ENCODE data around the gene LTA4H. TPM values are rescaled to one million over a fixed set of nuclear protein-coding genes. Genes with fewer than 3 reads are reported as not detected.

The LTA4H gene
- total and polyA plus RNA-seq, 10 donors, result 58.0 to 183 (median 93.5) TPM

DNA sequence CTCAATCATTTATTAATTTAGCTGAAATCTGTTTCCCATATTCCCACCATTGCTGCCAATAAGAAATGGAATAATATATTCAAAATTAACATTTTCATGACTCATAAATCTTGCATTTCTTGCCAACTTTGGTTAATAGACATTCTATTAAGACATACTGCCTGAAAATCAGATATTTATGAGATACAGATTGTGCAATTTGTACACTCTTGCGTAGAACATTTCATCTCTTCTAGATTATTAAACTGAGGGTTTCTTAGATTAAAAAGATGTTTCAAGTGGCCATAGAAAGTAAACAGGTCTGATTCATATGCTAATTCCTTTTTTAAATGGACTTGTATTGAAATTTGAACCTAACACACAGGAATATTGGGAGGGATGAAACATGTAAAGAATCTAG is 9.1 kb downstream of the LTA4H start:
- Histone ChIP-seq H3K9me3 (no peaks in the 10 kb centered on the region), H3K4me3 (no peak overlapping the region), H3K27ac (no peak overlapping the region), H3K36me3 (peaks cover 9 to 78% (median 45%) of the 10 kb centered on the region in 6 donors), H3K27me3 (replicated peaks in 1 of 7) (no peaks in the 10 kb centered on the region), H3K4me1 (peaks cover 0 to 38% (median 7%) of the 10 kb centered on the region in 6 donors)
- no peak for DNase-seq
- 89 to 97% (median 94%) methylated on average over 1 of the region's 1 CpG for WGBS, 5 donors
- intact Hi-C loops (cut with DNase I; ENCODE audit: low total_unique reads), result no loop called here
- TF ChIP-seq POLR2A (IDR thresholded peaks at IDR 0.05), result no peak
- no peak for TF ChIP-seq CTCF (IDR thresholded peaks at IDR 0.05 in 8 of 11, conservative IDR thresholded peaks at IDR 0.05 in 3 of 11)
- no peak for TF ChIP-seq POLR2AphosphoS5 (IDR thresholded peaks at IDR 0.05)

GRCh38 chr12:96025518-96025917 is 9.9 kb downstream of the LTA4H start:
- no peak overlapping the region for H3K27ac ChIP-seq
- intact Hi-C loops (cut with DNase I; ENCODE audit: low total_unique reads), result no loop called here
- no peaks in the 10 kb centered on the region for H3K9me3 ChIP-seq
- H3K27me3 ChIP-seq (replicated peaks in 1 of 7), result no peaks in the 10 kb centered on the region
- WGBS, 5 donors, result 95 to 100% (median 98%) methylated on average over 4 of the region's 4 CpGs
- peaks cover 0 to 38% (median 13%) of the 10 kb centered on the region in 6 donors for H3K4me1 ChIP-seq
- no peak overlapping the region for H3K4me3 ChIP-seq
- H3K36me3 ChIP-seq, result peaks cover 9 to 86% (median 49%) of the 10 kb centered on the region in 6 donors
- no peak for DNase-seq
- TF ChIP-seq POLR2AphosphoS5 (IDR thresholded peaks at IDR 0.05) (no peak), CTCF (IDR thresholded peaks at IDR 0.05 in 8 of 11, conservative IDR thresholded peaks at IDR 0.05 in 3 of 11) (no peak), POLR2A (IDR thresholded peaks at IDR 0.05) (no peak)

DNA sequence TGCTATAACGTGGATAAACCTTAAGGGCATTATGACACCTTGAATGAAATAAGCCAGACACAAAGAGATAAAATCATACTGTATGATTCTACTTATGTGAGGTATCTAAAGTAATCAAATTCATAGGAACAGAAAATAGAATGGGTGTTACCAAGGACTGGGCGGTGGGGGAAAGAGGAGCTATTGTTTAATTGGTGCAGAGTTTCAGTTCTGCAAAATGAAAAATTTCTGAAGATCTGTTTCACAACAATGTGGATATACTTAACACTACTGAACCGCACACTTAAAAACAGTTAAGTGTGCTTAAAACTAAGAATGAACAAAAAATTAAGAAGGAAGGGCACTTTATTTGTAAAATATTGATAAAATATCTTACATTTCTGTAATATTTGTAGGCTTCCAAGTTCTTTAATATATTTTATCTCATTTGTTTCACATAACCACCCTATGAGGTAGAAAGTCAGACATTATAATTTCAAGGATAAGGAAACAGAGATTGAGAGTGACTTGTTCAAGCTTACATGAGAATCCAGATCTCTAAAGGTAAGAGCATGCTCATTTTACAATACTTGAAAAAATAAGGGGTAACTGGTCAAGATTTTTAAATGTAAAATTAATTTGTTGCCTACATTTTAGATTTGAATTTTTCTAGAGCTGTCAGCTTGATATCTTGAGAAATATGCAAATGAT is 14.9 kb downstream of the LTA4H start:
- WGBS, 5 donors, result 50 to 56% (median 54%) methylated on average over 3 of the region's 3 CpGs
- no peaks in the 10 kb centered on the region for H3K27me3 ChIP-seq (replicated peaks in 1 of 7)
- TF ChIP-seq POLR2AphosphoS5 (IDR thresholded peaks at IDR 0.05) (no peak), POLR2A (IDR thresholded peaks at IDR 0.05) (no peak), CTCF (IDR thresholded peaks at IDR 0.05 in 8 of 11, conservative IDR thresholded peaks at IDR 0.05 in 3 of 11) (no peak)
- peak overlapping the region; percentile 4 to 76 (median 60) for H3K27ac ChIP-seq
- intact Hi-C loops (cut with DNase I; ENCODE audit: low total_unique reads), result no loop called here
- H3K9me3 ChIP-seq, result no peaks in the 10 kb centered on the region
- DNase-seq, result no peak
- H3K36me3 ChIP-seq, result peaks cover 8 to 100% (median 69%) of the 10 kb centered on the region in 6 donors
- peaks cover 0 to 25% (median 17%) of the 10 kb centered on the region in 6 donors for H3K4me1 ChIP-seq
- no peak overlapping the region for H3K4me3 ChIP-seq

DNA sequence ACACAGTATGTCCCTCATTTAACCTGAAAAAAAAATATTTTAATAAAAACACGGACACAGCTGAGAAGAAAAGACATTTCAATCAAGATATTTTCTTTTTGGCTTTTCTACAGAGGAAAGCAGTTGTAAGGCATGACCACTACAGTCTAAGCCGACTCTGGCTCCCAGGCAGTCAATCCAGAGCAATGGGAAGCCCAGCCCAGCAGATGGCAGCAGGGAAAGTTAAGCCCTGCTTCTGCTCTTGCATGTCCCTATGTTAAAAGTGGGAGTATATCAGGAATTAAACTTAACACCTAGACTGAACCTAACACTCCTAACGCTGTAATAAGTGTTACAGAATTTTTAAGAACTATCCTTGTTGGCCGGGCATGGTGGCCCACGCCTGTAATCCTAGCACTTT is 19.7 kb downstream of the LTA4H start:
- intact Hi-C loops (cut with DNase I; ENCODE audit: low total_unique reads), result no loop called here
- Histone ChIP-seq H3K4me3 (no peak overlapping the region), H3K27ac (no peak overlapping the region), H3K36me3 (peaks cover 0 to 100% (median 80%) of the 10 kb centered on the region in 6 donors), H3K4me1 (peaks cover 0 to 9% (median 7%) of the 10 kb centered on the region in 6 donors), H3K27me3 (replicated peaks in 1 of 7) (no peaks in the 10 kb centered on the region), H3K9me3 (no peaks in the 10 kb centered on the region)
- TF ChIP-seq CTCF (IDR thresholded peaks at IDR 0.05 in 8 of 11, conservative IDR thresholded peaks at IDR 0.05 in 3 of 11), result peak in 3 of 11 experiments; percentile 10 to 34 (median 13)
- TF ChIP-seq POLR2A (IDR thresholded peaks at IDR 0.05), result no peak
- DNase-seq, result no peak
- 81 to 89% (median 88%) methylated on average over 5 of the region's 5 CpGs for WGBS, 5 donors

Measured in spleen (tissue), 11 donors.